Cerebellar cortex (tissue), 1 donor: Measurements from ENCODE around the gene WNT11.

ENCODE experiments used
- DNase-seq: peaks from one replicate; pipeline ENCODE4 v3.0.0-alpha.2; 2015; ENCODE audit warnings: low spot score

Gene WNT11

DNA sequence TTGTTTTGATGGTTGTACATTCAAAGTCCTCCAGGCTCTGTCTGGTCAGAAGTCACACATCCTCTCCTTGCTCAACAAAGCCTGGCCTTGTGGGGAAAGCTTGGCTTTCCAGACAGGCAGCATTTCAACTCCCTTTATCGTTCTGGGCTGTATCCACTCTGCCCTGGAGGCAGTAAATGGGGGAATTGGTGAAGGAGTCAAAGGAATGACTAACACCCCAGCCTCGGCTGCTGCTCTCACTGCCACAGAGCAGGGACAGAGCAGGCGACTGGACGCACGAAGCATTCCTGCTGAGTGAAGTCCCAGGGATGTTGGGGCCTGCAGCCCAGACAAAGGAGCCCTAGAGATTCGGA is 52.8 kb downstream of the WNT11 start:
- no peak for DNase-seq

DNA sequence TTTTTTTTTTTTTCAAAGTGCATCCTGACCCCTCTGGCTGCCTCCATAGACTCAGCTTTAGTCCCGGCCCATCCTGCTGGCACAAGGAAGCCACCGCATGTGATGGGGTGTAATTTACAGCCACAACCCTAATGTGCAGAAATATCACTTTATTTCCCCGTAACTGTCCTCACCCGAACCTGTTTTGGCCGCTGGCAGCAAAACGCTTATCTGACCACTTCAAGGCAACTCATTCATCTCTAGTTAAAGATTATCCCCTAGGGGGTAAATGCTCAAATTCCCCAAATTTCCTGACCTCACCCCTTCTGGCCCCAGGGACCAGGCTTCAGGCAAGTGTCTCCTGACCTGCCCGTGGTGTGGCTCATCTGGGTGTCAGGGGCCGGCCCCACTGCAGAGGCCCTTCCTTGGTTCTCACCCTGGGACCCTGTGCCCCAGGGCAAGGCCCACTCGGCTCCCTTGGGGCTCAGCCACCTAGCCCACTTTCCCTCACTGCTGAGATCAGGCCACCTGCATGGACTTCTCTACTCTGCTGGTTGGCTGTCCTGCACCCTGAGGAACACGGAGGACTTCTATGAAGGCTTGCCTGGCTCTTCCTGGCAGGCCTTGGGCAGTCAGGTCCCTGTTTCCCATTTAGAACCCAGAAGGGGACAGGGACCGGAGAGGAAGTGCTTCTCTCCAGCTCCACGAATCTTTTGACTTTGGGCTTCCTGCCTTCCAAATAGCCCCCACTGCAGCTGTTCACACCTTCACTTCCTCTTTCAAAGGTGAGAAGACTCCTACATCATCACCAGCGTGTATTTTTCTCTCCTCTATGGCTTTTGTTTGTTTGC is 53.3 kb downstream of the WNT11 start:
- no peak for DNase-seq

DNA sequence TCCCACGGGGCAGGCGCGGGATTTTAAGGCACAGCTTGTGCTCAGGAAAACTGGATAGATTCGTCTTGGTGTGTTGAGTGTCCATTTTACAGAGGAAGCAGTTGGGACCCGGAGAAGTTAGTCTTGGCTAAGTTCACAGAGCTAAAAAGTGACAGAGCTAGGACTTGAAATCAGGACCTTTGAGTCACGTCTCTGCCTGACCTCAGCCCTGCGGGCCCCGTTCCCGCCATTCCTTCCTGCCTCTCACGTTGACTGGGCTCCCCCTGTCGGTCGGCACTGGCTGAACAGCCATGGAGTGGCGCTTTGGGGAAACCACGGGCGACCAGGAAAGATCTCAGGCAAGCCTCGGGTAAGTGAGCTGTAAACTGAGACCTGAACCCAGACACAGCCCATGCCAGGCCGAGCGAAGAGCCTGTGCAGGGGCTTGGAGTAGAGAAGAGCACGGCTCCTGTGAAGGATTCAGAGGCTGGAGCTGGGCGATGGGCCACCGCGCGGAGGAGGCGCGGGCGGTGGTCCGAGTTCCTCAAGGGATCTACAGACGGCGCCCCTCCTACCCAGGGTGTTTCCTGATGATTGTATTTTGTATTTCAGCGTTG is 54.1 kb downstream of the WNT11 start:
- DNase-seq: peak; percentile 67

DNA sequence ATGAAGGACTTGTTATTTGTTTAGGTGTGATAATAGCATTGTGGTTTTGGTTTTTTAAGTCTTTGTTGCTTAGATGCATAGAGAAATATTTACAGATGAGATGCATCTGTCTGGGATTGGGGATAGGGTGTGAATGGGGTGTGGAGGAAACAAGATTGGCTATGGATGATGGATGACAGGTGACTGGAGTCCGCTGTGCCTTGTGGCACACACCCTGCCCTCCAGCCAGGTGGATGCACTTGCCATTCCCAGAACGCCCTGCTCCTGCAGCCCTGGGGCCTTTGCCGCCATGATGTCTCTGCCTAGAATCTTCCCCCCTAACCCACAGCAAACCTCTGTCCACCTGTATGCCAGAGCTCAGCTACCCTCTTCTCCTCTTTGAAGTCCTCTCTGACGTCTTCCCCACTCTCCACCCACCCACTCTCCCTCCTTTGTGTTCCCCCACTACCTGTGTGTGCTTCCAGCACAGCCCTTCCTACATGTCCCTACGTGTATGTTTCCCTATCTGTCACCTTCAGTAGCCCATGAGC is 54.7 kb downstream of the WNT11 start:
- DNase-seq: no peak

DNA sequence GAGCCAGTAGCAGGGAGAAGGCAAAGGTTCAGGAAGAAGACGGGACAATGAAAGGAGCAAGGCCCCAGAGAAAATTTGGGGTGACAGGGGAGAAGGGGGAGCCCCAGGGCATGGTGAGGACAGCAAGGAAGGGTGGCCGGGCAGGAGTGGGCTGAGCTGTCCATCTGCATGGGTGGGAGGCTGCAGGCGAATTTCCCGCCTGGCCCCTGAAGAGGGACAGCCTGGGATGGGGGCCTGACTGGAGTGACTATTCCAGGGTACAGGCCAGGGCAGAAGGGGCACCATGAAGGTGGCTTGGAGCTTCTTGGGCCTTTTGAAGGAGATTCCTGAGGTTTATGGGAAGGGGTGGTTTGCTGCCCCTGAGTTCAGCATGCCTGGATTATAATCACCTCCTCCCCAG is 56.2 kb downstream of the WNT11 start:
- DNase-seq: no peak

DNA sequence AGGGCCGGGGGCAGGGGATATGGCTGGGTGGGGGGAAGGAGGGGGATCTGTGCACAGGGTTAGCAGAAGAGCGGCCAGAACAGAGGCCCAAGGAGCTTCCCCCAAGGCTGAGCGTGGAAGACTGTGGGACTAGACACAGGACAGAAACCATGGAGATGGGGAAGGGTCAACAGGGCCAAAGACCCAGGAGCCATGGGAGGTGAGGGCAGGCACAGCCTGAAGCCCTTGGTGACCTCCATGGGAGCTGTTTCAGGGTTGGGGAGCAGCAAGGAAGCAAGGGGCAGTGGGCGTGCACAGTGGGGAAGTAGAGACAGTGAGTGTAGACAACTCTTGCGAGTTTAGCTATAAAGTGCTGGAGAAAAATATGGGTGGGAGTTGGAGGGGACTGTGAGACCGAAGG is 56.6 kb downstream of the WNT11 start:
- DNase-seq: no peak

DNA sequence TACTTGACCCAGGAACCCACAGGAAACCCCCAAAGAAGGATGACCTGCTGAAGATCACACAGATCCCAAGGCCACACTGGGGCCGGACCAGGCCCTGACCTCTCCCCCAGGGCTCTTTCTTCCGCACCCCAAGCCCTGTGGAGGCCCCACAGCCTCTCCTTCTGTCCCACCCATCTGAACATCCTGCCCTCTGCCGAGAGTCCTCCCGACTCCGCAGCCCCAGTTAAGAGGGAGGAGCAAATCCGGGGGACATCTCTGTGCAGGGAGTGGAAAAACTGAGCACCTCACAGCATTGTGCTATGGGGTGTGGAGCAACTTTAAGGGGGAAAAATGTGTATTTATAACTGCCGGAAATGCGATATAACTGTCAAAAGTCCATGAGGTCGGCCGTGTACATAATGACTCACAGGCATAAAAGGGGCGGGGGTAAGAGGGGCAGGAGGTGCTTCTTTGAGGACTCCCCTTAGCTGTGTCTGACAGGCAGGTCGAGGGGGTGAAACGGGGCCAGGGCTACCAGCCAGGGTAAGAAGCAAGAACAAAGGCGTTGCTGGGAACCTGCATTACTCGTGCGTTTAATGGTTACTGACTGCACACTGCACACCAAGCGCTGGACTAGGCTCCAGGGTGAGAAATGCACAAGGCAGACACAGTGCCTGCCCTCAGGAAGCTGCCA is 57.2 kb downstream of the WNT11 start:
- no peak for DNase-seq

DNA sequence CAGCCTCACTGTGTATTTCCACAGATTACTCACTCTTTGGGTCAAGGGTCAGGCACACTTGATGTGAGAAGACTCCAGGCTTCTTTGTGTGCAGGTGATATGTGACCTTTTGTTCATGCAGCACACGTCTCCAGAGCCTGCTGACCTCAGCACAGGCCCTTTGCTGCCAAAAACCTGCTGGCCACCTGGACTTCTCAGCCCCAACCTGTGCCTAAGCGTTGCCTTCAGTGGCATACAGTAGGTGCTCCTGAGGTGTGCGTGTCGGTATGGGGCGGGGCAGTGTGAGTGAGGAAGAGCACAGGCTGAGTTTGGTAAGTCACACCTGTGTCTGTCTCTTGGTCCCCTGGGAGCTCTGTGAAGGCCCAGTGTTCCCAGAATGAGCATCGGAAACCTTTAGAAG is 58.1 kb downstream of the WNT11 start:
- DNase-seq: no peak

DNA sequence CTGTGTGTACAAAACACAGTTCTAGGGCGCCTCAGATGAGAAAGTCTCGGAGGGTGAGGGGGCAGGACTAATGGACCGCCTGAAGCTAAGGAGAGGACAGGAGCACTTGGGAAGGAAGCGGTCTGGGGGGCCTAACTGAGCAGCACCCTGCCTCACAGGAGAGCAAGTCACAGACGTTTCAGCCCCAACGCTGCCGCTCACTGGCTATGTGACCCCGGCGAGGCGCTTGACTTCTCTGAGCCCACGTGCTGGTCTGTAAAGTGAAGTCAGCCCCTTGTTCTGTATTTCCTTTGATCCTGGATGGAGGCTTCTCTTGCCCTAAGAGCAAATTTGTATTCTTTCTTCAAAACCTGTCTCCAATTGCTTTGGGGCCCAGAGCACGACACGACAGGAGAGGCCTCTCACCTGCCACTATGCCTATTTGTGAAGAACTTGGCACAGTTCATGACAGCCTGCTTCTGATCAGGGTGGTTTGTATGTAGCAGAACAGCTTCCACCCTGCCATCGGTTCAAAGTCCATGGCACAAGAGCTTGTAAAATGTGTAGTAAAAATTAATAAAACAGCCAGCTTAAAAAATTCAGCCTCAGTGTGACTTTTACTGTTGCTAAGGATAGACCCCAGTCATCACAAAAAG is 59.1 kb downstream of the WNT11 start:
- DNase-seq: no peak

DNA sequence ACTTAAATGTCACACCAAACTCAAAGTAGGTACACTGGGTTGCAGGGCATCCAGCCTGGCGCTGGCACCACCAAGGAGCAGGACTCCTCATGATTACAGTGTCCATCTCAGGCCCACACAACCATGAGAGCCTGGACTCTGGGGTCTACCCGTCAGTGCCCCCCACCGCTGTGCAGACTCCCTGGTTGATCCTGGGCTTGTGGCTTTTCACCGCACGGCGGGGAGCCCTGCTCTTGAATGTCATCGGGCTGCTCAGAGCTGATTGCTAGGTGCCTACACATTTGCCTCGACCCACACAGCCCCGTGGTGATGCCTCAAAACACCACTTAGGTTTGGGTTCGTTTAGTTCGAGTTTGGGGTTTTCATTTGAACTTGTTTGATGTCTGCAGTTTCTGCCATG is 63.0 kb downstream of the WNT11 start:
- DNase-seq: no peak

DNA sequence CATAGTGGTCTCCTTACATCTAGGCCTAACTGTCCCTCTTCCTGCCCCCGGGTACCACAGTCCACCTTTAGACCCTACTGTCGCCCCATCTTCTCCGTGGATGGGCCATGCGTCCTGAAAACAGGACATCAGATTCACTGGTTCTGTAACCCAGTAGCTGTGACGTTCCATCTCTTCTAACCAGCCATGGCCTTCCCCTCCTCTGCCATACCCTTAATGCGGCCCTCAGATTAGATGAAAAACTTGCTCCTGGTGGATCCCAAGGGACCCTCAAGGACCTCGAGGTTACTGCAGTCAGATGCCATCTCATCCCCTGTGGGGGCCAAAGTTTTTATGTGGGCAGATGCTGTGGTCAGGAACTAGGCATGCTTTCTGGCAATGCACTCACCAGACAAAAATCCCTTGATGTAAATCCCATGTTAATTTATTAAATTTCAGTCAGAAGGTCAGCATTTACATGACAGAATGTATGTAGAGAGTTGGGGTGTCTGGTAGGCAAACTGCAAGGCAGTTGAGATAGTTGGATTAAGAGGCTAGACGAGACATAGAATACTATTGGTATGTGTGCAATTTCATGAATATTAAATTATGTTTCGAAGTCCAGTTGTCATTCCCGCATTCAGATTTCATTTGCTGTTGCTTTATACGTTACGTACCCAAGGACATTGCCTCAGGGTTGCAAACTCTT is 64.3 kb downstream of the WNT11 start:
- DNase-seq: no peak

DNA sequence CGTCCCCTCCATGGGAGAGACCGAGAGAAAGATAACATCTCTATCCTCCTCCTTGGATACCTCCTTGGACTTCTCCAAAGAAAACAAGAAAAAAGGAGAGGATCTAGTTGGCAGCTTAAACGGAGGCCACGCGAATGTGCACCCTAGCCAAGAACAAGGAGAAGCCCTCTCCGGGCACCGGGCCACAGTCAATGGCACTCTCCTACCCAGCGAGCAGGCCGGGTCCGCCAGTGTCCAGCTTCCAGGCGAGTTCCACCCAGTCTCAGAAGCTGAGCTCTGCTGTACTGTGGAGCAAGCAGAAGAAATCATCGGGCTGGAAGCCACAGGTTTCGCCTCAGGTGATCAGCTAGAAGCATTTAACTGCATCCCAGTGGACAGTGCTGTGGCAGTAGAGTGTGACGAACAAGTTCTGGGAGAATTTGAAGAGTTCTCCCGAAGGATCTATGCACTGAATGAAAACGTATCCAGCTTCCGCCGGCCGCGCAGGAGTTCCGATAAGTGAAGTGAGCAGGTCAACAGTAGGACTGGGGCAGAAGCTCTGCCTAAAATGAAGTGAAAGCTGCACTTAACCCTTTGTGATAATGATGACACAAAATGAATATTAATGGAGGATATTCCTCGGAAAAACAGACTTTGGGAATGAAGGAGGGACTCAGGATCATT is 65.3 kb downstream of the WNT11 start:
- DNase-seq: peak; percentile 38

DNA sequence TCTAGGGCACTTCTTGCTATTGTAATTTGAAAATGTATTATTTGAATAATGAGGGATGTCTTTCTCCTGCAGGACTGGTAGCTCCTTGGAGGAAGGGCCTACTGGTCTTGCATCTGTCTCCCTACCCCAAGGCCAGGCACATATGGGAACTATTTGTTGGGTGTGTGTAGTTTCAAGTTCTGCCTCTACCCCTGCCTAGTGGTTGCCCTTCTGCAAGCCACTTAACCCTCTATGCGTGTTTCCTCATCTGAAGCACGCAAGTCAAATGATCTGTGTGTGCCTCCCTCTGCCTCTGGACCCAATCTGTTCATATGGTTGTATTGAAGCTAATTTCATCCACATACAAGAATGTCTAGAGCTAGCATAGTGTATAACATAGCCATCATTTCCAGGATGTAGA is 67.0 kb downstream of the WNT11 start:
- DNase-seq: no peak
